GM12878 (cell line): ENCODE measurements around the gene ADAMTS13. TPM values are rescaled to one million over a fixed set of nuclear protein-coding genes. Genes with fewer than 3 reads are reported as not detected.

Experiments used
- ATAC-seq: fragments of 200-7000 bp; cut with Tn5 transposase; 3 replicates; pipeline ENCODE4 v1.9.1; 2020; ENCODE audit warnings: mild to moderate bottlenecking, moderate library complexity
- BruUV-seq: library from RNA; stranded (reverse); fragments of 400-500 nt; replicated peaks from 2 replicates; lab custom pipeline; 2021; lab: Mats Ljungman, UMichigan
- CTCF ChIA-PET: fragments of 300-600 bp; sonication (Branson Sonifier 250); formaldehyde crosslinking; extraction: SDS; loops from one replicate; lab custom pipeline; 2021; ENCODE audit warnings: inconsistent platforms; lab: Yijun Ruan, JAX
- POLR2A ChIA-PET: fragments of 350-600 bp; formaldehyde crosslinking; extraction: SDS; loops from one replicate; lab custom pipeline; 2021; ENCODE audit warnings: inconsistent platforms; lab: Charles Lee
- RAD21 ChIA-PET: fragments of 300-600 bp; sonication (Branson Sonifier 250); formaldehyde crosslinking; loops from one replicate; lab custom pipeline; 2023; ENCODE audit warnings: antibody characterized with exemption; ENCODE audit not compliant: unreplicated experiment; lab: Charles Lee
- SMC1A ChIA-PET: fragments of 300-600 bp; sonication (Branson Sonifier 250); formaldehyde crosslinking; loops from one replicate; lab custom pipeline; 2023; ENCODE audit not compliant: unreplicated experiment, uncharacterized antibody; lab: Charles Lee
- DNase-seq: peaks from one replicate; pipeline ENCODE4 v3.0.0-alpha.2; 2011; ENCODE audit warnings: low read depth, low spot score
- FAIRE-seq: peaks from 3 replicates; lab custom pipeline; 2011; peaks lifted over from hg19 to GRCh38; lab: Jason Lieb, UNC
- H2AFZ ChIP-seq: 2 replicates; pipeline ENCODE4 v1.6.0; 2011; ENCODE audit warnings: low read depth, low read length, control low read depth; ENCODE audit not compliant: control insufficient read depth
- H3K27ac ChIP-seq: 2 replicates; pipeline ENCODE4 v1.5.1; 2011; ENCODE audit warnings: control low read depth; ENCODE audit not compliant: control insufficient read depth, insufficient read depth
- H3K27me3 ChIP-seq, 2 experiments: replicated peaks in 1 of 2; 2 replicates each; pipeline versions ENCODE4 v1.6.0 to v1.6.1; 2011; ENCODE audit warnings: low read length in 1 of 2; ENCODE audit not compliant: control insufficient read depth in 2 of 2, insufficient read depth in 2 of 2
- H3K36me3 ChIP-seq, 2 experiments: 2 replicates each; pipeline ENCODE4 v1.5.1; 2011; ENCODE audit warnings: low read length in 1 of 2; ENCODE audit not compliant: control insufficient read depth in 2 of 2, insufficient read depth in 2 of 2
- H3K4me1 ChIP-seq: 2 replicates; pipeline ENCODE4 v1.6.1; 2011; ENCODE audit warnings: mild to moderate bottlenecking, low read length, moderate library complexity, mixed read lengths; ENCODE audit not compliant: control insufficient read depth, insufficient read depth
- H3K4me2 ChIP-seq: 2 replicates; pipeline ENCODE4 v1.6.0; 2011; ENCODE audit warnings: control low read depth; ENCODE audit not compliant: control insufficient read depth, insufficient read depth
- H3K4me3 ChIP-seq: fragments of 200-600 bp; sonication (generic); 2 replicates; pipeline ENCODE4 v1.5.1; 2016
- H3K79me2 ChIP-seq: 2 replicates; pipeline ENCODE4 v1.6.0; 2011; ENCODE audit warnings: low read length; ENCODE audit not compliant: control insufficient read depth, insufficient read depth
- H3K9ac ChIP-seq: 2 replicates; pipeline ENCODE4 v1.8.0; 2011; ENCODE audit warnings: low read length, control low read depth, mixed read lengths; ENCODE audit not compliant: control insufficient read depth, insufficient read depth
- H3K9me3 ChIP-seq: replicated peaks from 3 replicates; pipeline ENCODE4 v1.5.1; 2011; ENCODE audit warnings: mild to moderate bottlenecking, low read length; ENCODE audit not compliant: control insufficient read depth, insufficient read depth
- H4K20me1 ChIP-seq: 2 replicates; pipeline ENCODE4 v1.6.0; 2011; ENCODE audit not compliant: control insufficient read depth, insufficient read depth
- ASH2L ChIP-seq: fragments of 300-600, 200-600 bp; sonication (generic); IDR thresholded peaks from 2 replicates; pipeline ENCODE4 v1.6.1; 2017; ENCODE audit warnings: low read depth, mild to moderate bottlenecking, borderline replicate concordance
- CBX3 ChIP-seq: fragments of 200-600 bp; sonication (generic); IDR thresholded peaks from 2 replicates; pipeline ENCODE4 v1.6.1; 2016; ENCODE audit warnings: low read depth, borderline replicate concordance
- CTCF ChIP-seq, 3 experiments: IDR thresholded peaks in 2 of 3; conservative IDR thresholded peaks in 1 of 3; 2 replicates each; pipeline ENCODE4 v1.5.1; 2011; ENCODE audit warnings: low read depth in 3 of 3, low read length in 3 of 3, mild to moderate bottlenecking in 3 of 3, control low read depth in 2 of 3, moderate library complexity in 2 of 3, inconsistent platforms in 1 of 3, mixed read lengths in 1 of 3; ENCODE audit not compliant: control insufficient read depth in 2 of 3, insufficient read depth in 1 of 3; ENCODE audit errors: extremely low read depth in 1 of 3
- KDM1A ChIP-seq: fragments of 200-600 bp; sonication (generic); IDR thresholded peaks from 2 replicates; pipeline ENCODE4 v1.6.1; 2016; ENCODE audit warnings: borderline replicate concordance
- MEF2B ChIP-seq: fragments of 450-650 bp; IDR thresholded peaks from 2 replicates; pipeline ENCODE4 v1.6.1; 2018; ENCODE audit warnings: mild to moderate bottlenecking, moderate library complexity; ENCODE audit not compliant: partially characterized antibody, poor library complexity, severe bottlenecking
- POLR2AphosphoS2 ChIP-seq: IDR thresholded peaks from 2 replicates; pipeline ENCODE4 v1.6.1; 2011; ENCODE audit warnings: low read depth, mild to moderate bottlenecking, low read length, improper control_type of control experiment, moderate library complexity
- REST ChIP-seq: IDR thresholded peaks from 2 replicates; pipeline ENCODE4 v1.6.1; 2012; ENCODE audit warnings: mild to moderate bottlenecking, low read depth, low read length
- TAF1 ChIP-seq: IDR thresholded peaks from 2 replicates; pipeline ENCODE4 v1.6.1; 2011; ENCODE audit warnings: mild to moderate bottlenecking, low read depth, low read length, borderline replicate concordance
- WGBS: methylation state at CpG from one replicate; pipeline ENCODE4 v1.1.6; 2016; ENCODE audit warnings: low lambda C conversion rate; ENCODE audit not compliant: insufficient replicate concordance, insufficient coverage; ENCODE audit errors: missing lambda C conversion rate; 5-methylcytosine and 5-hydroxymethylcytosine counted together
- in situ Hi-C: fragments of 300-500 bp; cut with MboI; formaldehyde crosslinking; loops from 9 replicates; pipeline ENCODE4 v1.14.3; 2018; ENCODE audit warnings: mixed read lengths
- intact Hi-C: fragments of 100-400 bp; cut with micrococcal nuclease; formaldehyde crosslinking; loops from one replicate; pipeline ENCODE4 v1.14.2; 2022; ENCODE audit not compliant: unreplicated experiment
- polyA plus RNA-seq, 11 experiments: library from polyadenylated mRNA; depleted of rRNA in 4 of 11; unstranded in 6 of 11; stranded (reverse) in 5 of 11; fragments of >200 nt; fragmentation: Nextera tagmentation in 4 of 11; fragmentation: Illumina TruSeq in 1 of 11; extraction: Ambion mirVana in 4 of 11; extraction: Trizol in 1 of 11; gene quantifications; 1 replicate in 1 of 11; 2 replicates in 10 of 11; pipeline versions ENCODE4 v1.2.1 to v1.2.3, GENCODE V29; 2011 to 2016; ENCODE audit warnings: inconsistent platforms in 2 of 11, missing spikeins in 2 of 11, low read depth in 1 of 11
- total RNA-seq, 4 experiments: library from RNA; depleted of rRNA in 3 of 4; stranded (reverse); fragments of >200 nt in 3 of 4; fragmentation: Illumina TruSeq in 1 of 4; extraction: Trizol in 1 of 4; gene quantifications; 2 replicates each; pipeline versions ENCODE4 v1.2.1 to v1.2.3, GENCODE V29; 2013 to 2021

Gene ADAMTS13
- total and polyA plus RNA-seq, 10 of the 15 experiments (the other 5 are each of a cell fraction or from before 2014, with no cell fraction given), result 0.08 to 2.4 (median 0.28) TPM

GRCh38 chr9:133463234-133463863, 41.2 kb downstream of the ADAMTS13 start:
- no peak for DNase-seq
- H3K4me3 ChIP-seq, result no peak overlapping the region
- no peaks in the 10 kb centered on the region for H3K9me3 ChIP-seq
- BruUV-seq, result no TSS peak
- no peaks in the 10 kb centered on the region for H4K20me1 ChIP-seq
- in situ Hi-C loops (no loop called here), intact Hi-C loops (no loop called here)
- no peak overlapping the region for H3K9ac ChIP-seq
- H3K27me3 ChIP-seq, result no peaks in the 10 kb centered on the region; a peak in 2 of 4 replicates
- 70% methylated on average over 22 of the region's 22 CpGs for WGBS
- ChIA-PET POLR2A (interaction anchor here (0.5 to 0.6 kb wide), 2 partner anchors 33 to 112 kb away, joined by 3 to 4 read pairs; no protein-coding TSS in a partner anchor), SMC1A (no interaction called here), CTCF (interaction anchor here (0.6 to 1.4 kb wide), 2 partner anchors 14 to 386 kb away, joined by 3 read pairs; no protein-coding TSS in a partner anchor), RAD21 (no interaction called here)
- H3K4me1 ChIP-seq, result peaks cover 9% of the 10 kb centered on the region
- no peak for FAIRE-seq
- no peaks in the 10 kb centered on the region for H3K79me2 ChIP-seq
- no peak overlapping the region for H2AFZ ChIP-seq
- H3K27ac ChIP-seq, result no peak overlapping the region
- TF ChIP-seq MEF2B, result no peak
- TF ChIP-seq REST, result no peak
- TF ChIP-seq CBX3, result no peak
- no peak for TF ChIP-seq KDM1A
- peak; percentile 31 to 41 (median 39); a peak in 4 of 6 replicates for TF ChIP-seq CTCF (IDR thresholded peaks at IDR 0.05 in 2 of 3, conservative IDR thresholded peaks at IDR 0.05 in 1 of 3; ENCODE audit: control insufficient read depth in 2 of 3, extremely low read depth in 1 of 3, insufficient read depth in 1 of 3, low read depth in 3 of 3, low read length in 3 of 3)
- no peak for TF ChIP-seq ASH2L
- no peak for TF ChIP-seq POLR2AphosphoS2
- TF ChIP-seq TAF1, result no peak
- ATAC-seq, result no peak
- H3K4me2 ChIP-seq, result no peak overlapping the region
- no peaks in the 10 kb centered on the region for H3K36me3 ChIP-seq
